Liver (tissue), 9 donors: Measurements from ENCODE around the gene MYRF. TPM values are rescaled to one million over a fixed set of nuclear protein-coding genes. Genes with fewer than 3 reads are reported as not detected.

Experiments
- DNase-seq: peaks from one replicate; pipeline ENCODE4 v3.0.0-alpha.2; 2017; ENCODE audit warnings: low spot score
- H3K27ac ChIP-seq, 2 donors: one replicate each; pipeline ENCODE4 v1.7.0; 2013; ENCODE audit warnings: inconsistent platforms in 2 of 2, low read length in 2 of 2, control low read depth in 1 of 2, low read depth in 1 of 2, mild to moderate bottlenecking in 1 of 2
- H3K27me3 ChIP-seq, 4 donors: one replicate each; pipeline versions ENCODE4 v1.6.1 to v1.7.0; 2013; ENCODE audit warnings: low read length in 3 of 4, inconsistent platforms in 1 of 4, mild to moderate bottlenecking in 1 of 4, moderate library complexity in 1 of 4; ENCODE audit not compliant: control insufficient read depth in 4 of 4, insufficient read depth in 4 of 4
- H3K36me3 ChIP-seq, 4 donors: one replicate each; pipeline versions ENCODE4 v1.6.1 to v1.7.0; 2013; ENCODE audit warnings: low read length in 3 of 4, mild to moderate bottlenecking in 3 of 4, low read depth in 1 of 4, moderate library complexity in 1 of 4; ENCODE audit not compliant: control insufficient read depth in 4 of 4, insufficient read depth in 3 of 4
- H3K4me1 ChIP-seq, 4 donors: one replicate each; pipeline versions ENCODE4 v1.6.1 to v1.7.0; 2013; ENCODE audit warnings: low read length in 3 of 4, mild to moderate bottlenecking in 3 of 4, moderate library complexity in 1 of 4; ENCODE audit not compliant: control insufficient read depth in 4 of 4, insufficient read depth in 4 of 4
- H3K4me3 ChIP-seq, 3 donors: one replicate each; pipeline versions ENCODE4 v1.6.1 to v1.7.0; 2013; ENCODE audit warnings: low read length in 3 of 3, control low read depth in 1 of 3, low read depth in 1 of 3, mild to moderate bottlenecking in 1 of 3
- H3K9ac ChIP-seq, 2 donors: one replicate each; pipeline ENCODE4 v1.7.0; 2013; ENCODE audit warnings: low read length in 2 of 2, mild to moderate bottlenecking in 2 of 2, moderate library complexity in 2 of 2, control low read depth in 1 of 2, low read depth in 1 of 2
- H3K9me3 ChIP-seq, 4 donors: one replicate each; pipeline versions ENCODE4 v1.6.1 to v1.7.0; 2013; ENCODE audit warnings: low read length in 3 of 4; ENCODE audit not compliant: control insufficient read depth in 4 of 4
- CTCF ChIP-seq: fragments of 150-350 bp; IDR thresholded peaks from 2 replicates; pipeline ENCODE4 v1.5.1; 2017; ENCODE audit warnings: improper control_type of control experiment, low read depth, low read length; ENCODE audit not compliant: missing input control
- FOXA1 ChIP-seq: IDR thresholded peaks from 2 replicates; pipeline ENCODE4 v1.6.1; 2016; ENCODE audit warnings: antibody characterized with exemption
- GABPA ChIP-seq, 2 donors: IDR thresholded peaks in 1 of 2; conservative IDR thresholded peaks in 1 of 2; 2 replicates each; pipeline ENCODE4 v1.6.1; 2016; ENCODE audit warnings: antibody characterized with exemption in 2 of 2, mild to moderate bottlenecking in 1 of 2, moderate library complexity in 1 of 2
- MAX ChIP-seq: IDR thresholded peaks from 2 replicates; pipeline ENCODE4 v1.6.1; 2016; ENCODE audit warnings: antibody characterized with exemption
- REST ChIP-seq: IDR thresholded peaks from 2 replicates; pipeline ENCODE4 v1.6.1; 2016; ENCODE audit warnings: antibody characterized with exemption, mild to moderate bottlenecking
- RXRA ChIP-seq, 2 donors: IDR thresholded peaks; 2 replicates each; pipeline ENCODE4 v1.6.1; 2017 to 2018; ENCODE audit warnings: antibody characterized with exemption in 2 of 2, mild to moderate bottlenecking in 1 of 2
- TAF1 ChIP-seq: conservative IDR thresholded peaks from 2 replicates; pipeline ENCODE4 v1.6.1; 2016; ENCODE audit warnings: antibody characterized with exemption, mild to moderate bottlenecking
- YY1 ChIP-seq: IDR thresholded peaks from 2 replicates; pipeline ENCODE4 v1.6.1; 2016; ENCODE audit warnings: antibody characterized with exemption, mild to moderate bottlenecking
- ZBTB33 ChIP-seq: IDR thresholded peaks from 2 replicates; pipeline ENCODE4 v1.6.1; 2016; ENCODE audit warnings: antibody characterized with exemption
- WGBS: extraction: QIAGEN DNeasy Blood & Tissue Kit; methylation state at CpG from one replicate; pipeline ENCODE4 v1.1.7; 2013; 5-methylcytosine and 5-hydroxymethylcytosine counted together
- polyA plus RNA-seq, 2 donors: library from polyadenylated mRNA; stranded (reverse) in 1 of 2; unstranded in 1 of 2; fragments of 200-250 nt in 1 of 2; fragments of >200 nt in 1 of 2; fragmentation: Nextera tagmentation in 1 of 2; extraction: Ambion mirVana in 1 of 2; gene quantifications; one replicate each; pipeline versions ENCODE4 v1.2.1 to v1.2.3, GENCODE V29; 2013 to 2015
- total RNA-seq, 2 donors: library from RNA; depleted of rRNA; stranded (reverse); fragments of >200 nt; gene quantifications; one replicate each; pipeline ENCODE4 v1.2.3, GENCODE V29; 2014
- donor health status: healthy.
- donor health status: healthy.
- donor health status: healthy.
- donor health status: healthy.
- donor health status: healthy.

The MYRF gene
- total and polyA plus RNA-seq, 4 donors = 3.5 to 6.5 (median 4.4) TPM

- under 1% methylated on average over 61 of the region's 61 CpGs for WGBS
Observed at GRCh38 chr11:61792310-61793082, 40.1 kb downstream of the MYRF start, which contains the start of the genes FEN1 and TMEM258. TSS of gene FEN1 (plus strand) at chr11:61792911. CDS start at chr11:61795362, 2,451 bp downstream. TSS of gene TMEM258 (minus strand) at chr11:61792599. CDS start at chr11:61792558, 41 bp downstream.

GRCh38 chr11:61793083-61793828 is 40.8 kb downstream of the MYRF start:
- peak overlapping the region in 1 of 2 donors; percentile 93 for H3K27ac ChIP-seq
- H3K36me3 ChIP-seq = peaks cover 9 to 19% (median 14%) of the 10 kb centered on the region in 4 donors
- H3K27me3 ChIP-seq = no peaks in the 10 kb centered on the region
- DNase-seq = no peak
- peak overlapping the region; percentile 71 to 98 (median 91) for H3K4me3 ChIP-seq
- no peaks in the 10 kb centered on the region for H3K9me3 ChIP-seq
- H3K4me1 ChIP-seq = peaks cover 0 to 25% (median 20%) of the 10 kb centered on the region in 4 donors
- H3K9ac ChIP-seq = peak overlapping the region; percentile 47 to 99
- 4% methylated on average over 29 of the region's 29 CpGs for WGBS
- TF ChIP-seq RXRA (IDR thresholded peaks at IDR 0.05) (no peak), FOXA1 (no peak), CTCF (no peak), TAF1 (no peak), REST (no peak)

More at GRCh38 chr11:61792310-61793082, 40.1 kb downstream of the MYRF start, which contains the start of the genes FEN1 and TMEM258:
- Histone ChIP-seq H3K27me3 (no peaks in the 10 kb centered on the region), H3K9me3 (no peaks in the 10 kb centered on the region), H3K9ac (peak within 1 kb of the TSS; percentile 96 to 99), H3K27ac (peak within 1 kb of the TSS; percentile 93 to 98), H3K36me3 (peaks cover 9 to 26% (median 18%) of the 10 kb centered on the region in 4 donors), H3K4me3 (peak within 1 kb of the TSS; percentile 71 to 98 (median 91)), H3K4me1 (peaks cover 0 to 19% (median 17%) of the 10 kb centered on the region in 4 donors)
- peak; percentile 89 for DNase-seq
- TF ChIP-seq YY1 = peak; percentile 94
- no peak for TF ChIP-seq ZBTB33
- TF ChIP-seq CTCF = no peak
- peak; percentile 75 for TF ChIP-seq MAX
- TF ChIP-seq GABPA (IDR thresholded peaks at IDR 0.05 in 1 of 2, conservative IDR thresholded peaks at IDR 0.05 in 1 of 2) = peak; percentile 95 to 99
- peak in 1 of 2 donors; percentile 6 for TF ChIP-seq RXRA (IDR thresholded peaks at IDR 0.05)
